Stimulated activated CD4-positive, alpha-beta T cell treated with anti-CD3 and anti-CD28 coated beads, TNF-alpha, amount 100 ng/mL, for 24 hours (primary cell): ENCODE results near the gene DAB2IP.

Experiments
- DNase-seq, 3 experiments: peaks; one replicate each; pipeline ENCODE4 v3.0.0-alpha.2; 2020; ENCODE audit warnings: low read depth in 3 of 3

Gene DAB2IP

DNA sequence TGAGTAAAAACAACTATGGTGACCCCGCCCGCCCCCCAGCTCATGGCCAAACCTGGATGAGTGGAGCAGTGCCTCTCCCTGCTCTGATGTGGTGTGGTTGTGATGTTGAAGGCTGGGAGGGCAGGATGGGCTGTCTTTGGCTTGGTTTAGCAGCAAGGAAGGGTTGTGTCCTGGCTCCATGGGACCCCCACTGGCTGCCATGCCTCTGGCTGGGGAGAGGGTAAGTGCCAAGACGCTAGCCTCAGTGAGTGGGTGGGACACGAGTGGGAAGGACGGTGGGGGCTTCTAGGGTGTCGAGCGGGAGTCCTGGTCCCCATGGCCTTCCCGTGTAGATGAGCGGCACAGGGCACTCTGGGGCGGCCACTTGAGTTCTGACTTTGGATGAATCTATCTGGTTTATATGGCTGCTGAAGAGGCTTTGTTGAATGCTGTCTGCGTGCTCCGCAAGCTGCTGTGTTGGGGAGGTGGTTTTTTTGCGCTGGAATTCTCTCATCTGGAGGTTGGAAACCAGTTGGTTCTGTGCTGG lies 50.4 kb downstream of the DAB2IP start:
- DNase-seq, result no peak

GRCh38 chr9:121703014-121703734 lies 51.7 kb downstream of the DAB2IP start:
- DNase-seq, result no peak

- no peak for DNase-seq
Observed at GRCh38 chr9:121704281-121704680, 52.8 kb downstream of the DAB2IP start.

DNA sequence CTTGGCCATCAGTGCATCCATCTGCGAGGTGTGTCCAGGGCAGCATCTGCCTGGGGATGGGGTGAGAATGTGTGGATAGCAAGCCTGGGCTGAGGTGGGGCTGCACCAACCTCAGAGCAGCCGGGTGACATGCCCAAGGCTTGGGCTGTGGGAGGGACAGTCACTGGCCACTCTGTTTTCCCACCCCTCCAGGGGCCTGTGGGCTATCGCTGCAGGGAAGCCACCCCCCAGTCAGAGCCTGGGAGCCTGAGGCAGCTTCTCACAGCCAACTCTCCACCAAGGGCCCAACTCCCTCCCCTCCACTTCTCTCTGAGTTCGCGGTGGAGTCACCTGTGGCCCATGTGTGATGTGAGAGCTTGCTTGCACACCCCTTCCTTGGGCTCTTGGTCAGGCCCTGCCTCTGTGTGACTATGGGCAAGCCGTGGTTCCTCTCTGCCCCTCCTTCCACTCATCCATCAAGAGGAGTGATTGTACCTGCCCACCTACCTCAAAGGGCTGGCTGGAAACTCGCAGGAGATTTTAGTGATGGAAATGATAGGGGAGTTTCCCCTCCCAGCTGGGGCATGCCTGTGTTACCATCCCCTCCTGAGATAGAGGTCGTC lies 54.8 kb downstream of the DAB2IP start:
- no peak for DNase-seq

GRCh38 chr9:121707477-121708424 lies 56.3 kb downstream of the DAB2IP start:
- DNase-seq, result no peak

DNA sequence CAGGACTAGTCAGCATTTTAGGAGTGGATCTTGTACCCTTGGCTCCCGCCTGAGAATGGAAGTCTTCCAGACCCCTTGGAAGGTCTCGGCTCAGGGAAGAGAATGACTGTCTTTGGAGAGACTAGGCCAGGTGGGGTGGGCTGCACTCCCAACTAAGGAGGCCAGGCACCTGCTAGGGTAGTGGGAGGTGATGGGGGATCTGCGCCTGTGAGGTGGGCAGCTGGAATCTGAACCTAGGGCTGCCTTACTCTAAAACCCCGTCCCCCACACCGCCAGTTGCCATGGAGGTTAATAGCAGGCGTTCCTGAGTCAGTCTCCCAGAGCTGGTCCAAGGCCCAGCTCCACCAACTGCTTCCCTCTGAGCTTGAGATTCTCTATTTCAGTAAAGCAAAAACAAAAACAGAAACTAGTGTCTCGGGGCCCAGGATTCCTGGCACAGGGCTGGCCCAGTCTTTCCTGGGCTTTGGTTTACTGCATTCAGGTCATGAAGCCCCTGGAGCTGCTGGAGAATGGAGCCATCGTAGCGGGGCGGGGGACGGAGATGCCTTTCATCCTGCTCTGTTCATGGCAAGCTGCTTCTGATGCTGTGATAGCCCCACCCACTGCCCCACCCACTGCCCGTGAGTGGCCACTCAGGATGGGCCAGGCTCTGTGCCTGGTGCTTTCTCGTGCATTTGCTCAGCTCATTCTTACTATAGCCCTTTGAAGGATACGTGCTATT lies 57.5 kb downstream of the DAB2IP start:
- no peak for DNase-seq

- no peak for DNase-seq
Observed at GRCh38 chr9:121709798-121710197, 58.4 kb downstream of the DAB2IP start.

DNA sequence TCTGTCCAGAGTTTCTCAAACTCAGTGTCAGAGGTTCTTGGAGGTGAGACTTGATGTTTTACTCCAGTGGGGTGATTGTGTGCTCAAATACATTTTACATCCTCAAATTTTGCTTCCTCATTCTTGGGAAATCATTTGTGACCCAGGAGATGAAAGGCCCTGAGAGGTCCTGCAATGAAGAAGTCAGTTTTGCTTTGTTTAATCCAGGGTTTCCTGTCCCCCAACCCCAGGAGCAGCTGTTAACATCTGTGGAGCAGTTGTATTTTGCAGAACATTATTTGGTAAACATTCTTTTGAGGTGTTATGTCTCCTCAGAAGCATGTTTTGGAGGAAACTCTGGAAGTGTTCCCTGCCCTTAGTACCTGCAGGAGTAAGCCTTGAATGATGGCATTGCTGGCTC lies 59.8 kb downstream of the DAB2IP start:
- no peak for DNase-seq

GRCh38 chr9:121711797-121712196 lies 60.4 kb downstream of the DAB2IP start:
- no peak for DNase-seq

DNA sequence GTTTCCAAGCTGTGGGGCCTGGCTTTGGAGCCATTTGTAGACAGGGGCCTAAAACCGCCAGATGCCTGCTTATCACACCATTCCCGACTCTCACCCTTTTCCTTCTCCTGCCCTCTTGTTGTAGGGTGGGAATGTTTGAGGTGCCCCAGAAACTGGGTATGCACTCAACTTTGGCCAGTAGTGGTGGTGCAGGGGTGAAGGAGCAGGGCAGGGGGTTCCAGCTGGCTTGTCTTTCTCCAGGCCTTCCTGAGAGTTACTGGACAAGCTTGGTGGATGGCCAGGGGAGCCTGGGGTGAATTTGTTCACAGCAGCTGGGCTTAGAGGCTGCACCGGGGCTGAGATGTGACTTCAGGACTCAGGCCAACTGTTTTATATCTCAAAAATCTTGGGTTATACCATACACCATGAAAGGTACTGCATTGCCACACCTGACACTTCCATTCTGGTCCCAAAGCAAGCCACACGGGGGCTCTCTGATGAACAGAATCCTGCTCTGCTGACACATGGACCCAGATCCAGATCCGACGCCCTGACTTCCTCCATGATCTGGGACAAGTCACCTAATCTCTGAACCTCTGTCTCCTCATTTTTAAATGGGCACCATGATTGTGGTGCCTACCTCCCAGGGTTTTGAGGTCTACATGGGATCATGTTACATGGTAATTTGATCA lies 62.1 kb downstream of the DAB2IP start:
- DNase-seq, result no peak

DNA sequence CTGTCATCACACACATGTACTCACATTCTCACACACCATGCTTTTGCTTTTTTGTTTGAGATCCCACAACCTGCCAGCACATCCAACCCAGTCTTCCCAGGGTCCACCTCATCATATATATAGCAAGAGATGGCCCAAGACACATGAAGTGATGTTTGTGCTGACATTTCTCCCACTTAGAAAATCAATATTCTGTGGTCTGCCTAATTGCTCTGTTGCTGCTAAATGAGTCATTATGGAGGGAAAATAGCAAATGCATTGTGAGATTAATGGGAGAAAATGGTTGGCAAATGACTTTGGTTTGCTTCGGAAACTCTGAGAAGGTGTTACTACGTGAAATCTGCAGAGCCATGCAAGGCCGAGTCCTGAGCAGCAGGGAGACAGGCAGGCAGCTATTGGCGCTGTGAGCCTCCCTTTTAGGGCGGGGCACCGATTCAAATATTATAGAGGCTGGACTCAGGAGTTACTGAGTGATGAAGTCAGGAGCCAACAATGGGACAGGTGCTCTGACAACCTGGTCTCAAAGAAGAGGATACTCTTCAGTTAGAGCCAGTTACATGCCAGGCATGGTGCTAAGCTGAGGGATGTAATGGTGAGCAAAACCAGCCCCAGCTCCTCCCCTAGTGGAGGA lies 62.8 kb downstream of the DAB2IP start:
- DNase-seq, result no peak

- no peak for DNase-seq
Observed at GRCh38 chr9:121714873-121715272, 63.4 kb downstream of the DAB2IP start.

DNA sequence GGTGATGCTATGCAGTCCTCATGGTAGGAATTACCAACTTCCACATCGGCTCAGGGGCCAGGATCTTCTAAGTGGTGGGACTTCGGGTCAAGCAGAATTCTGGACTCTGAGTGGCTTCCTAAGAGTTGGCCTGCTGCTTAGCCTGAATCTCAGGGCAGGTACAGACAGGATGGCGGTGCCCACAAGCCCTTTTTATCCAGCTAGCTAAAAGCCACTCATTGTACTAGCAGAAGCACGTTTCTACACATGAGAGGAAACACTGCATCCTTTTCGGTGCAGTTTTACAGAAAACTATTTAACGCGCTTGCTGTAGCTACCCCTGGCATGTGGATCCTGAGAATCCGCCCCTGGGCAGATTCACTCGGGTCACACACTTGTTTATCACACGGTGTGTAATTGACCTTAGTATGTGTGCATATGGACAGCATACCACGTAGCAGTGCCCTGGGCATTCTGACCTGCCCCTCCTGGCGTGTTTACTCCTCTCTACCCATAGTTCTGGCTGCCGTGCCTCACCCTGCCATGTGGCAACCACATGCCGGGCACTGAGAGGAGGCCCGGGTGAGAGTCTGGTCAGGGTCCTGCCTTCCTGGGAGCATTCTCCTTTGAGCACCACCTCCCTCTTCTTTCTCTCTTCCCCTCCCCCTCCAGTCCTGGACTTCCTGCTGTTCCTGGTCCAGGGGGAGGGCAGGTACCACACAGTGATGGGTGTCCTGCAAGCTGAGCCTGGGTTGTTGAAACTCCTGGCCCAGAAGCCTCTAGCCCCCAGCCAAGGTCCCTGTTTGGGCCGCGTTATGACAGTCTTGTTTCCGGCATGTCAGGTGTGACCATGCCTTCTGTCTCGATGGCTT lies 65.9 kb downstream of the DAB2IP start:
- no peak for DNase-seq

- DNase-seq, result no peak
Observed at GRCh38 chr9:121718084-121718483, 66.7 kb downstream of the DAB2IP start.

GRCh38 chr9:121718501-121718900 lies 67.1 kb downstream of the DAB2IP start:
- no peak for DNase-seq

- no peak for DNase-seq
Observed at GRCh38 chr9:121720311-121721057, 69.0 kb downstream of the DAB2IP start.

DNA sequence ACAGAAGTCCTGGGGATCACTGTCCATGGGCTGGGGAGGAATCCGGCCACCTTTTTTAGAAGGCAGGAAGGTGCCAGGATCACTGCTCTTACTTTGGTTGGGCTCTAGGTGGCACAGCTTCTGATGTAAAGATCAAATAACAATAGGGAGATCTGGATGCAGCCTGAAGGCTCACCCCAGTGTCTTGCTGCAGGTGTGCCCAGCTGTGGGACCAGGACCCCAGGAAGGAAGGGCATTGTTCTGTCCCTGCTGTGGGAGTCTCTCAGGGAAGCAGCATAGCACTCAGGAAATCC lies 69.6 kb downstream of the DAB2IP start:
- DNase-seq, result no peak

DNA sequence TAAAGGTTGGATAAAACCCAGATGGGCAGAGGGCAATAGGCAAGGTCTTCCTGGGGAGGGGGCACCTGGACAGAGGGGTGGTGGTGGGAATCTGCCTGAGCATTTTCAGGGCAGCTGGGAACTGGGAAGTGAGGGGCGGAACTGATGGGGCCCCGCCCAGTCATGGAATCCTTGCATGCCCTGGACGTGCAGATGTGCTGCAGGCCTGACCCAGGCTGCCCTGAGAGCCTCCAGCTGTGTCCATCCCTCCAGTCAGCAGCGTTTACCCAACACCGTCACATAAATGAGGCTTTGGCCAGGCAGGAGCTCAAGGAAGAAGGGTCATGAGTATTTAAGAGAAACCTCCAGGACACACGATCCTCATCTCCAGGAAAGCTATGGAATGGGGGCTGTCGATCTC lies 70.3 kb downstream of the DAB2IP start:
- no peak for DNase-seq
